HCT116 (cell line): Measurements from ENCODE around the gene SOS1. TPM values are rescaled to one million over a fixed set of nuclear protein-coding genes. Genes with fewer than 3 reads are reported as not detected.

Source experiments
- ATAC-seq: fragments of 200-7000 bp; cut with Tn5 transposase; 2 replicates; pipeline ENCODE4 v1.9.1; 2020; ENCODE audit warnings: mild to moderate bottlenecking, moderate library complexity
- BruUV-seq: library from RNA; stranded (reverse); fragments of 400-500 nt; replicated peaks from 2 replicates; lab custom pipeline; 2021; lab: Mats Ljungman, UMichigan
- CTCF ChIA-PET: fragments of 300-600 bp; sonication (Branson Sonifier 250); formaldehyde crosslinking; loops from one replicate; lab custom pipeline; 2021; ENCODE audit warnings: antibody characterized with exemption; lab: Charles Lee
- POLR2A ChIA-PET: fragments of 300-600, 350-600 bp; sonication (Branson Sonifier 250); formaldehyde crosslinking; loops from one replicate; lab custom pipeline; 2021; ENCODE audit warnings: antibody characterized with exemption; lab: Charles Lee
- RAD21 ChIA-PET, 2 experiments: fragments of 300-600 bp; sonication (Branson Sonifier 250); formaldehyde crosslinking; loops; one replicate each; lab custom pipeline; 2023; ENCODE audit warnings: low total read pairs in 2 of 2; ENCODE audit not compliant: uncharacterized antibody in 2 of 2, unreplicated experiment in 2 of 2, low non-redundant PET in 1 of 2; lab: Charles Lee
- DNase-seq: peaks from one replicate; pipeline ENCODE4 v3.0.0-alpha.2; 2010; ENCODE audit warnings: low read depth, low spot score
- H2AFZ ChIP-seq: fragments of 200-600 bp; shearing (Covaris generic), sonication (generic); 2 replicates; pipeline ENCODE4 v1.6.1; 2017; ENCODE audit warnings: low read depth, mixed run types, mixed read lengths, antibody characterized with exemption, low read length; ENCODE audit not compliant: poor library complexity, severe bottlenecking
- H3K27ac ChIP-seq: 2 replicates; pipeline ENCODE4 v1.5.1; 2012; ENCODE audit warnings: low read depth, low read length
- H3K27me3 ChIP-seq: fragments of 200-600 bp; sonication (generic); 2 replicates; pipeline ENCODE4 v1.6.1; 2016; ENCODE audit warnings: mixed run types, low read length, mixed read lengths; ENCODE audit not compliant: insufficient read depth
- H3K36me3 ChIP-seq, 2 experiments: fragments of 200-500 bp in 1 of 2; fragments of 200-600 bp in 1 of 2; sonication (Bioruptor generic) in 1 of 2; sonication (generic) in 1 of 2; 2 replicates each; pipeline versions ENCODE4 v1.5.1 to v1.6.1; 2014 to 2016; ENCODE audit warnings: low read length in 2 of 2, inconsistent platforms in 1 of 2, mixed read lengths in 1 of 2, mixed run types in 1 of 2; ENCODE audit not compliant: insufficient read depth in 2 of 2, control insufficient read depth in 1 of 2
- H3K4me1 ChIP-seq, 2 experiments: fragments of 200-600 bp in 1 of 2; sonication (generic) in 1 of 2; 2 replicates each; pipeline versions ENCODE4 v1.5.1 to v1.6.1; 2012 to 2017; ENCODE audit warnings: low read length in 2 of 2, inconsistent platforms in 1 of 2, mild to moderate bottlenecking in 1 of 2, mixed read lengths in 1 of 2, mixed run types in 1 of 2, moderate library complexity in 1 of 2; ENCODE audit not compliant: insufficient read depth in 2 of 2, control insufficient read depth in 1 of 2
- H3K4me2 ChIP-seq: fragments of 200-600 bp; sonication (generic); 2 replicates; pipeline ENCODE4 v1.6.1; 2017; ENCODE audit warnings: mixed run types, low read length, mixed read lengths
- H3K4me3 ChIP-seq, 2 experiments: fragments of 200-600 bp in 1 of 2; sonication (generic) in 1 of 2; replicated peaks in 1 of 2; 2 replicates each; pipeline ENCODE4 v1.5.1; 2011 to 2016; ENCODE audit warnings: low read length in 2 of 2, control low read depth in 1 of 2, low read depth in 1 of 2, mild to moderate bottlenecking in 1 of 2, mixed read lengths in 1 of 2, mixed run types in 1 of 2
- H3K79me2 ChIP-seq: fragments of 200-600 bp; sonication (generic); 2 replicates; pipeline ENCODE4 v1.6.1; 2017; ENCODE audit warnings: mild to moderate bottlenecking, mixed run types, low read length, moderate library complexity, mixed read lengths; ENCODE audit not compliant: insufficient read depth
- H3K9ac ChIP-seq: fragments of 200-600 bp; sonication (generic); 2 replicates; pipeline ENCODE4 v1.6.1; 2016; ENCODE audit warnings: low read length, mixed read lengths
- H3K9me2 ChIP-seq: fragments of 200-600 bp; sonication (generic), shearing (Covaris generic); 2 replicates; pipeline ENCODE4 v1.6.1; 2017; ENCODE audit warnings: mixed run types, mild to moderate bottlenecking, moderate library complexity; ENCODE audit not compliant: insufficient read depth
- H3K9me3 ChIP-seq, 2 experiments: fragments of 200-500 bp in 1 of 2; fragments of 200-600 bp in 1 of 2; sonication (Bioruptor generic) in 1 of 2; sonication (generic) in 1 of 2; 2 replicates each; pipeline ENCODE4 v1.6.1; 2014 to 2017; ENCODE audit warnings: low read length in 2 of 2, mixed read lengths in 2 of 2, inconsistent platforms in 1 of 2, low read depth in 1 of 2, mild to moderate bottlenecking in 1 of 2, mixed run types in 1 of 2, moderate library complexity in 1 of 2; ENCODE audit not compliant: control insufficient read depth in 1 of 2, insufficient read depth in 1 of 2
- H4K20me1 ChIP-seq: fragments of 200-600 bp; sonication (generic), shearing (Covaris generic); 2 replicates; pipeline ENCODE4 v1.6.1; 2017; ENCODE audit warnings: mixed run types, mild to moderate bottlenecking, moderate library complexity; ENCODE audit not compliant: insufficient read depth
- ELF1 ChIP-seq: IDR thresholded peaks from 2 replicates; pipeline ENCODE4 v1.6.1; 2012; ENCODE audit warnings: low read depth, borderline replicate concordance
- EZH2phosphoT487 ChIP-seq: fragments of 200-600 bp; IDR thresholded peaks from 2 replicates; pipeline ENCODE4 v1.6.1; 2018; ENCODE audit warnings: antibody characterized with exemption, borderline replicate concordance
- FOSL1 ChIP-seq: IDR thresholded peaks from 2 replicates; pipeline ENCODE4 v1.6.1; 2012; ENCODE audit warnings: low read depth
- SP1 ChIP-seq: IDR thresholded peaks from 2 replicates; pipeline ENCODE4 v1.6.1; 2012; ENCODE audit warnings: low read depth
- YY1 ChIP-seq: IDR thresholded peaks from 2 replicates; pipeline ENCODE4 v1.6.1; 2011; ENCODE audit warnings: low read length, low read depth, moderate library complexity, mild to moderate bottlenecking; ENCODE audit not compliant: insufficient replicate concordance; ENCODE audit errors: extremely low read depth
- ZFX ChIP-seq: fragments of 450-650 bp; IDR thresholded peaks from 2 replicates; pipeline ENCODE4 v1.6.1; 2017
- intact Hi-C: fragments of 100-400 bp; cut with micrococcal nuclease; formaldehyde crosslinking; loops from 2 replicates; pipeline ENCODE4 v1.10.0; 2022
- total RNA-seq: library from RNA; stranded (reverse); gene quantifications from one replicate; pipeline ENCODE4 v1.2.1, GENCODE V29; 2021; ENCODE audit not compliant: unreplicated experiment
- TF ChIP-seq, protein P1 (sequence below), 3 experiments: fragments of 200-600 bp in 1 of 3; sonication (generic) in 1 of 3; IDR thresholded peaks in 2 of 3; conservative IDR thresholded peaks in 1 of 3; 2 replicates each; pipeline ENCODE4 v1.5.1; 2012 to 2017; ENCODE audit warnings: low read depth in 2 of 3, low read length in 2 of 3, antibody characterized with exemption in 1 of 3, borderline replicate concordance in 1 of 3, control low read depth in 1 of 3, mild to moderate bottlenecking in 1 of 3, mixed read lengths in 1 of 3, mixed run types in 1 of 3, moderate library complexity in 1 of 3; ENCODE audit not compliant: insufficient read depth in 1 of 3
- TF ChIP-seq, protein P2 (sequence below): IDR thresholded peaks from 2 replicates; pipeline ENCODE4 v1.6.1; 2012; ENCODE audit warnings: low read depth
- TF ChIP-seq, protein P3 (sequence below): IDR thresholded peaks from 2 replicates; pipeline ENCODE4 v1.6.1; 2011; ENCODE audit warnings: mild to moderate bottlenecking, low read length, moderate library complexity; ENCODE audit not compliant: insufficient replicate concordance; ENCODE audit errors: extremely low read depth

Gene SOS1
- total RNA-seq, 1 experiment from 2014 or later = 19.4 TPM

DNA sequence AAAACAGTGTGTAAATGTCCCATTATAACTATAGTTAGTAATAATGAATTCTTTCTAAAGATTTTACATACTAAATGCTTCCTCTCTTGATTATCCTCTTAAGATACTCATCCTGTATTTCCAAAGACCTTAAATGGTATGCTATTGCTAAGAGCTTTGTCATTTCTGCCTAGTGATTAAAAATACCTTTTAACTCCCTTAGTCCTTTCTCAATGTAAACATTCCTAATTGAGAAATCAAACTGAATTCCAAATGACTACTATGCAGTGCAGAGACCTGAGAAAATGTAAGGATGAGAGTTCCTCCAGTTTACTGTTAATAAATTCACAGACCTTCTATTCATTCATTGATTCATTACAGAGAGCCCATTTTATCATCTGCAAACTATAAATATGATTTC is 86.9 kb downstream of the SOS1 start:
- intact Hi-C loops = no loop called here
- ATAC-seq = no peak
- H4K20me1 ChIP-seq = no peaks in the 10 kb centered on the region
- DNase-seq = no peak
- no peak overlapping the region for H2AFZ ChIP-seq
- BruUV-seq = no TSS peak
- ChIA-PET POLR2A (no interaction called here), CTCF (interaction anchor here (1.0 kb wide), 1 partner anchor 86 kb away, joined by 5 read pairs; no protein-coding TSS in a partner anchor), RAD21 (no interaction called here)
- no peak for TF ChIP-seq YY1
- TF ChIP-seq, protein P1, sequence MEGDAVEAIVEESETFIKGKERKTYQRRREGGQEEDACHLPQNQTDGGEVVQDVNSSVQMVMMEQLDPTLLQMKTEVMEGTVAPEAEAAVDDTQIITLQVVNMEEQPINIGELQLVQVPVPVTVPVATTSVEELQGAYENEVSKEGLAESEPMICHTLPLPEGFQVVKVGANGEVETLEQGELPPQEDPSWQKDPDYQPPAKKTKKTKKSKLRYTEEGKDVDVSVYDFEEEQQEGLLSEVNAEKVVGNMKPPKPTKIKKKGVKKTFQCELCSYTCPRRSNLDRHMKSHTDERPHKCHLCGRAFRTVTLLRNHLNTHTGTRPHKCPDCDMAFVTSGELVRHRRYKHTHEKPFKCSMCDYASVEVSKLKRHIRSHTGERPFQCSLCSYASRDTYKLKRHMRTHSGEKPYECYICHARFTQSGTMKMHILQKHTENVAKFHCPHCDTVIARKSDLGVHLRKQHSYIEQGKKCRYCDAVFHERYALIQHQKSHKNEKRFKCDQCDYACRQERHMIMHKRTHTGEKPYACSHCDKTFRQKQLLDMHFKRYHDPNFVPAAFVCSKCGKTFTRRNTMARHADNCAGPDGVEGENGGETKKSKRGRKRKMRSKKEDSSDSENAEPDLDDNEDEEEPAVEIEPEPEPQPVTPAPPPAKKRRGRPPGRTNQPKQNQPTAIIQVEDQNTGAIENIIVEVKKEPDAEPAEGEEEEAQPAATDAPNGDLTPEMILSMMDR (IDR thresholded peaks at IDR 0.05 in 2 of 3, conservative IDR thresholded peaks at IDR 0.05 in 1 of 3; ENCODE audit: borderline replicate concordance in 1 of 3, insufficient read depth in 1 of 3, low read depth in 2 of 3, low read length in 2 of 3) = no peak
- TF ChIP-seq FOSL1 = no peak
- TF ChIP-seq SP1 = no peak
- TF ChIP-seq, protein P2, sequence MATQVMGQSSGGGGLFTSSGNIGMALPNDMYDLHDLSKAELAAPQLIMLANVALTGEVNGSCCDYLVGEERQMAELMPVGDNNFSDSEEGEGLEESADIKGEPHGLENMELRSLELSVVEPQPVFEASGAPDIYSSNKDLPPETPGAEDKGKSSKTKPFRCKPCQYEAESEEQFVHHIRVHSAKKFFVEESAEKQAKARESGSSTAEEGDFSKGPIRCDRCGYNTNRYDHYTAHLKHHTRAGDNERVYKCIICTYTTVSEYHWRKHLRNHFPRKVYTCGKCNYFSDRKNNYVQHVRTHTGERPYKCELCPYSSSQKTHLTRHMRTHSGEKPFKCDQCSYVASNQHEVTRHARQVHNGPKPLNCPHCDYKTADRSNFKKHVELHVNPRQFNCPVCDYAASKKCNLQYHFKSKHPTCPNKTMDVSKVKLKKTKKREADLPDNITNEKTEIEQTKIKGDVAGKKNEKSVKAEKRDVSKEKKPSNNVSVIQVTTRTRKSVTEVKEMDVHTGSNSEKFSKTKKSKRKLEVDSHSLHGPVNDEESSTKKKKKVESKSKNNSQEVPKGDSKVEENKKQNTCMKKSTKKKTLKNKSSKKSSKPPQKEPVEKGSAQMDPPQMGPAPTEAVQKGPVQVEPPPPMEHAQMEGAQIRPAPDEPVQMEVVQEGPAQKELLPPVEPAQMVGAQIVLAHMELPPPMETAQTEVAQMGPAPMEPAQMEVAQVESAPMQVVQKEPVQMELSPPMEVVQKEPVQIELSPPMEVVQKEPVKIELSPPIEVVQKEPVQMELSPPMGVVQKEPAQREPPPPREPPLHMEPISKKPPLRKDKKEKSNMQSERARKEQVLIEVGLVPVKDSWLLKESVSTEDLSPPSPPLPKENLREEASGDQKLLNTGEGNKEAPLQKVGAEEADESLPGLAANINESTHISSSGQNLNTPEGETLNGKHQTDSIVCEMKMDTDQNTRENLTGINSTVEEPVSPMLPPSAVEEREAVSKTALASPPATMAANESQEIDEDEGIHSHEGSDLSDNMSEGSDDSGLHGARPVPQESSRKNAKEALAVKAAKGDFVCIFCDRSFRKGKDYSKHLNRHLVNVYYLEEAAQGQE = no peak
- TF ChIP-seq, protein P3, sequence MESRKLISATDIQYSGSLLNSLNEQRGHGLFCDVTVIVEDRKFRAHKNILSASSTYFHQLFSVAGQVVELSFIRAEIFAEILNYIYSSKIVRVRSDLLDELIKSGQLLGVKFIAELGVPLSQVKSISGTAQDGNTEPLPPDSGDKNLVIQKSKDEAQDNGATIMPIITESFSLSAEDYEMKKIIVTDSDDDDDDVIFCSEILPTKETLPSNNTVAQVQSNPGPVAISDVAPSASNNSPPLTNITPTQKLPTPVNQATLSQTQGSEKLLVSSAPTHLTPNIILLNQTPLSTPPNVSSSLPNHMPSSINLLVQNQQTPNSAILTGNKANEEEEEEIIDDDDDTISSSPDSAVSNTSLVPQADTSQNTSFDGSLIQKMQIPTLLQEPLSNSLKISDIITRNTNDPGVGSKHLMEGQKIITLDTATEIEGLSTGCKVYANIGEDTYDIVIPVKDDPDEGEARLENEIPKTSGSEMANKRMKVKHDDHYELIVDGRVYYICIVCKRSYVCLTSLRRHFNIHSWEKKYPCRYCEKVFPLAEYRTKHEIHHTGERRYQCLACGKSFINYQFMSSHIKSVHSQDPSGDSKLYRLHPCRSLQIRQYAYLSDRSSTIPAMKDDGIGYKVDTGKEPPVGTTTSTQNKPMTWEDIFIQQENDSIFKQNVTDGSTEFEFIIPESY = no peak
- TF ChIP-seq EZH2phosphoT487 = no peak
- no peak for TF ChIP-seq ZFX
- no peak for TF ChIP-seq ELF1
- no peaks in the 10 kb centered on the region for H3K9me3 ChIP-seq
- H3K9me2 ChIP-seq = no peaks in the 10 kb centered on the region
- H3K79me2 ChIP-seq = no peaks in the 10 kb centered on the region
- H3K36me3 ChIP-seq = no peaks in the 10 kb centered on the region; a peak in 1 of 4 replicates
- peaks cover 5 to 11% of the 10 kb centered on the region in 2 experiments; a peak in 3 of 4 replicates for H3K4me1 ChIP-seq
- H3K9ac ChIP-seq = no peak overlapping the region
- H3K4me2 ChIP-seq = no peak overlapping the region
- H3K4me3 ChIP-seq = no peak overlapping the region
- H3K27me3 ChIP-seq = no peaks in the 10 kb centered on the region
- H3K27ac ChIP-seq = no peak overlapping the region
